Stimulated activated CD4-positive, alpha-beta T cell treated with anti-CD3 and anti-CD28 coated beads, Interleukin-1b, Interleukin-23, amount 100 ng/mL, for 24 hours (primary cell): ENCODE measurements around the gene AUNIP.
A peak's percentile ranks its signal among the peaks of the same experiment; 100 is the strongest.

Experiments used
- DNase-seq, 4 experiments: peaks; one replicate each; pipeline ENCODE4 v3.0.0-alpha.2; 2020; ENCODE audit warnings: low read depth in 4 of 4, low spot score in 1 of 4

Gene AUNIP

GRCh38 chr1:25811384-25812082 is 47.7 kb downstream of the AUNIP start:
- DNase-seq: no peak

- DNase-seq: peak; percentile 67 to 78 (median 72)
Measured at GRCh38 chr1:25810341-25811299, 48.6 kb downstream of the AUNIP start.

- no peak for DNase-seq
Measured at GRCh38 chr1:25809929-25810328, 49.3 kb downstream of the AUNIP start.

GRCh38 chr1:25809283-25809926 is 49.9 kb downstream of the AUNIP start:
- no peak for DNase-seq

- no peak for DNase-seq
Measured at GRCh38 chr1:25808481-25809244, 50.6 kb downstream of the AUNIP start.

- DNase-seq: no peak
Measured at GRCh38 chr1:25807480-25808390, 51.5 kb downstream of the AUNIP start.

GRCh38 chr1:25806418-25806817 is 52.8 kb downstream of the AUNIP start:
- no peak for DNase-seq

- no peak for DNase-seq
Measured at GRCh38 chr1:25805863-25806225, 53.4 kb downstream of the AUNIP start.

- no peak for DNase-seq
Measured at GRCh38 chr1:25804964-25805862, 54.0 kb downstream of the AUNIP start.

- DNase-seq: no peak
Measured at GRCh38 chr1:25804244-25804963, 54.9 kb downstream of the AUNIP start.

GRCh38 chr1:25803368-25803767 is 55.9 kb downstream of the AUNIP start:
- no peak for DNase-seq

- DNase-seq: no peak
Measured at GRCh38 chr1:25802915-25803314, 56.3 kb downstream of the AUNIP start.

GRCh38 chr1:25800703-25801377 is 58.4 kb downstream of the AUNIP start:
- no peak for DNase-seq

GRCh38 chr1:25799935-25800702 is 59.1 kb downstream of the AUNIP start, which contains the start of gene SELENON:
TSS of gene SELENON (plus strand) at chr1:25800193. CDS start at chr1:25800231, 38 bp downstream.
- no peak for DNase-seq

- no peak for DNase-seq
Measured at GRCh38 chr1:25799352-25799934, 59.8 kb downstream of the AUNIP start.

- no peak for DNase-seq
Measured at GRCh38 chr1:25798666-25799351, 60.4 kb downstream of the AUNIP start.
